Measurements from ENCODE around the gene GDPD5. TPM values are rescaled to one million over a fixed set of nuclear protein-coding genes. Genes with fewer than 3 reads are reported as not detected.
A peak's percentile ranks its signal among the peaks of the same experiment; 100 is the strongest.

Gene GDPD5
- total RNA-seq, 1 donor from 2014 or later = 2.1 TPM

DNA sequence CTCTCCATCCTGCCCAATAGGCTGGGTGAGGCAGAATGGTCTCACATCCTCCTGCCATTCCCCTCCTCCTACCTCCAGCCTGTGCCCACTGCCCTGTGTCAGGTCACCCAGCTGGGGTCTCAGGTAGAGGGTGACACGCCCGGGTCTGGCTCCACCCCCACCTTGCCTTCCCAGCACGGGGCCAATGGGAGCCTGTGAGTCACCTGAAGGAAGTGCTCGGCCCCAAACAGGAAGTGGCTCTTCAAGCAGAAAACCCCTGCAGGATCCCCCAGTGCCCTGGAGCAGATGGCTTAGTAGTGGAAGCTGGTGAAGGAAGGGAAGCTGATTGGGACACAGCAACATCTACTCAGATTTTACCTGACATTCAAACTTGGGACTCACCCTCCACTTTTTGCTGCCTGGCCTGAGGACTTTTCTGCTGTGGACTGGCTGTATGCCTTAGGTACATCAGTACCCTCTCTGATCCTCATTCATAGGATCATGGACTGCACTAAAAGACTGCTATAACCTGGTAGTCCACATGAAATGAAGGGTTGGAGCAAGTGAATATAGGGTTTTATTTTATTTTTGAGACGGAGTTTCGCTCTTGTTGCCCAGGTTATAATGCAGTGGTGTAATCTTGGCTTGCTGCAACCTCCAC, 33.4 kb downstream of the GDPD5 start:
- FAIRE-seq = no peak
- TF ChIP-seq, protein P1, sequence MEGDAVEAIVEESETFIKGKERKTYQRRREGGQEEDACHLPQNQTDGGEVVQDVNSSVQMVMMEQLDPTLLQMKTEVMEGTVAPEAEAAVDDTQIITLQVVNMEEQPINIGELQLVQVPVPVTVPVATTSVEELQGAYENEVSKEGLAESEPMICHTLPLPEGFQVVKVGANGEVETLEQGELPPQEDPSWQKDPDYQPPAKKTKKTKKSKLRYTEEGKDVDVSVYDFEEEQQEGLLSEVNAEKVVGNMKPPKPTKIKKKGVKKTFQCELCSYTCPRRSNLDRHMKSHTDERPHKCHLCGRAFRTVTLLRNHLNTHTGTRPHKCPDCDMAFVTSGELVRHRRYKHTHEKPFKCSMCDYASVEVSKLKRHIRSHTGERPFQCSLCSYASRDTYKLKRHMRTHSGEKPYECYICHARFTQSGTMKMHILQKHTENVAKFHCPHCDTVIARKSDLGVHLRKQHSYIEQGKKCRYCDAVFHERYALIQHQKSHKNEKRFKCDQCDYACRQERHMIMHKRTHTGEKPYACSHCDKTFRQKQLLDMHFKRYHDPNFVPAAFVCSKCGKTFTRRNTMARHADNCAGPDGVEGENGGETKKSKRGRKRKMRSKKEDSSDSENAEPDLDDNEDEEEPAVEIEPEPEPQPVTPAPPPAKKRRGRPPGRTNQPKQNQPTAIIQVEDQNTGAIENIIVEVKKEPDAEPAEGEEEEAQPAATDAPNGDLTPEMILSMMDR (IDR thresholded peaks at IDR 0.05; ENCODE audit: insufficient read depth, low read length, severe bottlenecking) = no peak
- Histone ChIP-seq H3K27me3 (ENCODE audit: control insufficient read depth, insufficient read depth, low read length) (no peaks in the 10 kb centered on the region), H3K36me3 (ENCODE audit: control insufficient read depth, insufficient read depth, low read length) (no peaks in the 10 kb centered on the region), H3K4me3 (ENCODE audit: low read depth, low read length) (no peak overlapping the region)
- peak; percentile 62 for DNase-seq (ENCODE audit: low read depth)

DNA sequence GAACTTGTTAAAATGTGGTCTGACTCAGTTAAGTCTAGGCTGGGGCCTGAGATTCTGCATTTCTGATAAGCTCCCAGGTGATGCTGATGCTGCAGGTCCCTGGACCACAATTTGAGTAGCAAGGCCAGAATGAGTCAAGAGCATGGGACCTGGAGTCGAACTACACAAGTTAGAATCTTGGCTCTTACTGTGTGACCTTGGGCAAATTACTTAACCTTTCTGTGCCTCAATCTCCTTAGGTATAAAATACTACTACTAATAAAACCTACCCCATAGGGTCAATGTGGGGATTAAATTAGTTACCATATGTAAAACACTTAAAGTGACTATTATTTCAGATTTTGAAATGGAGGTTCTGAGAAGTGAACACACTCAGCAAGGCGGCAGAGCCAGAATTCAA, 34.3 kb downstream of the GDPD5 start:
- FAIRE-seq (no peak), DNase-seq (ENCODE audit: low read depth) (no peak)
- TF ChIP-seq, protein P1 (IDR thresholded peaks at IDR 0.05; ENCODE audit: insufficient read depth, low read length, severe bottlenecking) = no peak

DNA sequence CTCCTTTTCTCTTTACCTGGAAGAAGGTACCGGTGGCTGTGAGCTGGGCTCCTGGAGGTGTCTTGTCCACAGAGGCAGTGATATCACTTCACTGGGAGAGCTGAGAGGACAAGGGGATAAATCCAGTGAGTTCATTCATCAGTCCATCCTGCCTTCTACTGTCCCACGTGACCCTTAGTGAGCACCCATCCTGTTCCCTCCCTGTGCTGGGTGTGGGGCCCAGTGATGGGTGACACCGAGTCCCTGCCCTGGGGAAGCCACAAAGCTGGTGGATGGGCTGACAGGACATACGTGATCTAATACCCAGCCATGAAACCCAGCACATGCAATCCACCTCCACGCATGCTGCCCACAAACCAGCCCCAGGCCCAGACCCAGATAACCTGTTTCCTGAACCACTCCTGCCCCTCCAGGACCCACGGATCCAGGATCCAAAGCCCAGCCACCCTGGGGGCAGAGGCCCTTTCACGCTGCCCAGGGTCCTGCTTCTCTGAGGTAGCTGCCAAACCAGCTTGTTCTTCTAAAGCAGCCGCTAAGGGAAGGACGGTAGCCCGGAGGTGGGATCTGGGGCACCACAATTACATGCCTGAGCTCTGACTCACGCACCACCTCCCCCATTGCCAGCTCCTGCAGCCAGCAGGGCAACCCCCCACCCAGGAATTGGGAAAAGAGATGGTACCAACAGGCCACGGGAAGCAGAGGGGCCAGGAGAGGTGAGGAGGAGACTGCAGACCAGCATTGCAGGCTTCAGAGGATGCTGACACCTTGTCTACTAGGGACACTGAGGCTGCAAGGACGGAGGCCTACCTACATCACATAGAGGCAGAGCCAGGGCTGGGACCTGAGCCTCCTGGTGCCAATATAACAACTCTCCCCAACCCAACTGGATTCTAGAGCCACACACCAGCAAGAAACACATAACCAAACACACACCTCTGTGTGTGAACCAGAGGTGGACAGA, 35.2 kb downstream of the GDPD5 start:
- Histone ChIP-seq H3K36me3 (ENCODE audit: control insufficient read depth, insufficient read depth, low read length) (no peaks in the 10 kb centered on the region), H3K4me3 (ENCODE audit: low read depth, low read length) (no peak overlapping the region), H3K27me3 (ENCODE audit: control insufficient read depth, insufficient read depth, low read length) (no peaks in the 10 kb centered on the region)
- DNase-seq (ENCODE audit: low read depth) = peak; percentile 35
- no peak for FAIRE-seq
- TF ChIP-seq, protein P1 (IDR thresholded peaks at IDR 0.05; ENCODE audit: insufficient read depth, low read length, severe bottlenecking) = no peak

More for the DNA sequence above, 34.3 kb downstream of the GDPD5 start:
- H3K27me3 ChIP-seq (ENCODE audit: control insufficient read depth, insufficient read depth, low read length) = no peaks in the 10 kb centered on the region
- no peaks in the 10 kb centered on the region for H3K36me3 ChIP-seq (ENCODE audit: control insufficient read depth, insufficient read depth, low read length)
- no peak overlapping the region for H3K4me3 ChIP-seq (ENCODE audit: low read depth, low read length)

DNA sequence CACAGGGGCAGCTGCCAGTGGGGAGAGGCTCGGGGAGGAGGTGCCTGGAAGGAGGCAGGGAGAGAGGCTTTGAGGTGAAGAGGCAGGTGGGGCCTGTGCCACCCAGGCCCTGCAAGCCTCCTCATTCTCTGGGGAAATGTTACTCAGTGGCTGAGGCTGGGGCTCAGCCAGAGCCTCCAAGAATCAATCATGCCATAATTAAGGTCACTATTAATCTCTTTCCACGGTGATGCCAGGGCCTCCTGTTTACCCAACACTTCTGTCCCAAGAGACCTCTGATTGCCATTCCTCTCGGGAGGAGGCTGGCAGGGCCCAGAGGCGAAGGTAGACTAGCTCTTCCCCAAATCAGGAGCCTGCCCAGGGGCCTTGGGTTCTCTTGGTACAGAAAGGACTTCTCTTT, 38.4 kb downstream of the GDPD5 start:
- no peaks in the 10 kb centered on the region for H3K36me3 ChIP-seq (ENCODE audit: control insufficient read depth, insufficient read depth, low read length)
- TF ChIP-seq, protein P1 (IDR thresholded peaks at IDR 0.05; ENCODE audit: insufficient read depth, low read length, severe bottlenecking) = no peak
- no peak overlapping the region for H3K4me3 ChIP-seq (ENCODE audit: low read depth, low read length)
- H3K27me3 ChIP-seq (ENCODE audit: control insufficient read depth, insufficient read depth, low read length) = no peaks in the 10 kb centered on the region
- no peak for FAIRE-seq
- no peak for DNase-seq (ENCODE audit: low read depth)

DNA sequence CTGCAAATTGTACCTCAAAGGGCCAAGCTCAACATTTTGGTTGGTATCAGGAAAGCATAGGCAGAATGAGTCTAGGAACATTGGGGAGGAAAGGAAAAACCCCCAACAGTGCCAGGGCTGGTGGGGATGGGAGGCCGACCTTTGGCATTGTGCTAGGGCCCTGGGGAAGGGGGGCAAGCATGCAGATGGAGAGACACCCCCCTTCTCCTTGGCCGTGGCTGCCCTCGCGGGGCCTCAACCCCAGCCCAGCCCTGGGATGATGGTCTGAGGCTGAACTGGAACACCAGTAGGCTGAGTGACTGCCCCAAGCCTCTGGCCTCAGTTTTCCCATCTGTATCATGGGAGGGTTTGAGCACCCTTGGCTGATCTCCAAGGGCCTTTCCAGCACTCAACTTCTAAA, 40.0 kb downstream of the GDPD5 start:
- FAIRE-seq (no peak), DNase-seq (ENCODE audit: low read depth) (no peak)
- Histone ChIP-seq H3K4me3 (ENCODE audit: low read depth, low read length) (no peak overlapping the region), H3K36me3 (ENCODE audit: control insufficient read depth, insufficient read depth, low read length) (no peaks in the 10 kb centered on the region), H3K27me3 (ENCODE audit: control insufficient read depth, insufficient read depth, low read length) (no peaks in the 10 kb centered on the region)
- TF ChIP-seq, protein P1 (IDR thresholded peaks at IDR 0.05; ENCODE audit: insufficient read depth, low read length, severe bottlenecking) = no peak
